GM13976 (cell line): Measurements from ENCODE around the gene TRIAP1.

Experiments
- DNase-seq: peaks from one replicate; pipeline ENCODE4 v3.0.0; 2012; ENCODE audit warnings: low spot score
- in situ Hi-C: fragments of 300-500 bp; cut with MboI; formaldehyde crosslinking; loops from one replicate; pipeline ENCODE4 v1.12.0; 2022; ENCODE audit warnings: low sequenced_read_pairs, mixed read lengths, inconsistent platforms; ENCODE audit not compliant: unreplicated experiment
- TF ChIP-seq, protein P1 (sequence below): IDR thresholded peaks from 2 replicates; pipeline ENCODE4 v1.5.1; 2012; ENCODE audit warnings: borderline replicate concordance, mild to moderate bottlenecking; ENCODE audit not compliant: insufficient read depth; ENCODE audit errors: extremely low read depth, missing control alignments, control extremely low read depth

The TRIAP1 gene

DNA sequence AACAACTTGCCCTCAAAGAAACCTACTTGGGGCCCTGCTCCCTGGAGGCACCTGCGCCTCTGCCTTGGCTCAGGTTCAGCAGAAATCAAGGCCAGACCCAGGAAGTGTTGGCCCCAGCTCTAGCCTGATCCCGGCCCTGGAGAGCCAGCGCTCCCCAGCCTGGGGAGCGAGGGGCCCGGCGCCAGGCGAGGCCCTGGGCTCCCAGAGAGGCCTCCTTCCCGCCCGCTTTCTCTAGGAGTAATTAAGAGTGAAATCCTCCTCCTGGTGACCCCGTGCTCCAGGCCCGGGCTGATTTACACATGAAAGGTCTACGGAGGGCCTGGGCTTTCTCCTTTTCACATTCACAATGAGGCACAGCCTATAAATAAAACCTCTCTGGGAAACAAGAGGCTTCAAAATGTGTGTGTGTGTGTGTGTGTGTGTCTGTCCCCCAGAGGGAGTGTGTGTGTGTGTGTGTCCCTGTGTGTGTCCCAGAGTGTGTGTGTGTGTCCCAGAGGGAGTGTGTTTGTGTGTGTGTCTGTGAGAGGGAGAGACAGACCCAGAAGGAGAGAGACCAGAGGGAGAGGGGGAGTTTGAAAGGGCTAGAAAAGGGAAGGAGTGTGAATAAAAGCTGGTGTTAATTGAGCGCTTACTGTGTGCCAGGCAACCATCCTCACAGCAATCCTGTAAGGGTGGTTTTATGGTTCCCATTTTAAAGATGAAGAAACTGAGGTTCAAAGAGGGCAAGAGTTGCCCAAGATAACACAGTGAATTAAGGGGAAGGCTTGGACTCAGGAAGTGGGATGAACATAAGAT is 32.1 kb downstream of the TRIAP1 start:
- in situ Hi-C loops, result no loop called here
- DNase-seq, result no peak

DNA sequence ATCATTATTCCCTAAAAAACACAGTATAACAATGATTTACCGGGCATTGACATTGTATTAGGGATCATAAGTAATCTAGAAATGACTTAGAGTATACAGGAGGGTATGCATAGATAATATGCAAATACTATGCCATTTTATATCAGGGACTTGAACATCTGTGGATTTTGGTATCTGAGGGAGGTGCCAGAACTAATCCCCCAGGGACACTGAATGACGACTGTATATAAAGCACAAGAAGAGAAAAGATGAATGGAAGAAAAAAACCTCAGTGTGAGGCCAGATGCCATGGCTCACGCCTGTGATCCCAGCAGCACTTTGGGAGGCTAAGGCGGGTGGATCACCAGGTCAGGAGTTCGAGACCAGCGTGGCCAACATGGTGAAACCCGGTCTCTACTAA is 33.8 kb downstream of the TRIAP1 start:
- no peak for DNase-seq
- TF ChIP-seq, protein P1, sequence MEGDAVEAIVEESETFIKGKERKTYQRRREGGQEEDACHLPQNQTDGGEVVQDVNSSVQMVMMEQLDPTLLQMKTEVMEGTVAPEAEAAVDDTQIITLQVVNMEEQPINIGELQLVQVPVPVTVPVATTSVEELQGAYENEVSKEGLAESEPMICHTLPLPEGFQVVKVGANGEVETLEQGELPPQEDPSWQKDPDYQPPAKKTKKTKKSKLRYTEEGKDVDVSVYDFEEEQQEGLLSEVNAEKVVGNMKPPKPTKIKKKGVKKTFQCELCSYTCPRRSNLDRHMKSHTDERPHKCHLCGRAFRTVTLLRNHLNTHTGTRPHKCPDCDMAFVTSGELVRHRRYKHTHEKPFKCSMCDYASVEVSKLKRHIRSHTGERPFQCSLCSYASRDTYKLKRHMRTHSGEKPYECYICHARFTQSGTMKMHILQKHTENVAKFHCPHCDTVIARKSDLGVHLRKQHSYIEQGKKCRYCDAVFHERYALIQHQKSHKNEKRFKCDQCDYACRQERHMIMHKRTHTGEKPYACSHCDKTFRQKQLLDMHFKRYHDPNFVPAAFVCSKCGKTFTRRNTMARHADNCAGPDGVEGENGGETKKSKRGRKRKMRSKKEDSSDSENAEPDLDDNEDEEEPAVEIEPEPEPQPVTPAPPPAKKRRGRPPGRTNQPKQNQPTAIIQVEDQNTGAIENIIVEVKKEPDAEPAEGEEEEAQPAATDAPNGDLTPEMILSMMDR, result no peak
- in situ Hi-C loops, result no loop called here

More for the DNA sequence above, 32.1 kb downstream of the TRIAP1 start:
- TF ChIP-seq, protein P1, result no peak

DNA sequence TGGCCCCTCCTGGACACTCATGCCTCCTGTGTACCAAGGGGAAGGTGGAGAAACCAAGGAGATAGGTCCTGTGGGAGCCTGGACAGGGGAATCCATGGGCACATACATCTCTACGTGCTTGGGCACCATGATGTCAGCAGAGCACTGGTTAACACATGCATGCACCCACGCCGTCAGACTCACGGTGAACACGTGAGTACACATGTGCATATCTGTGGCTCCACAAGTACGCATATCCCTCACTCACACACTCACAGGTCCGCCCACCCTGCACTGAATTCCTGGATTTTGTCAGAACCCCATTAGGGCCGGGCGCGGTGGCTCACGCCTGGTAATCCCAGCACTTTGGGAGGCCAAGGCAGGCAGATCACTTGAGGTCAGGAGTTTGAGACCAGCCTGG is 37.4 kb downstream of the TRIAP1 start:
- in situ Hi-C loops, result no loop called here
- DNase-seq, result no peak
- TF ChIP-seq, protein P1, result no peak

DNA sequence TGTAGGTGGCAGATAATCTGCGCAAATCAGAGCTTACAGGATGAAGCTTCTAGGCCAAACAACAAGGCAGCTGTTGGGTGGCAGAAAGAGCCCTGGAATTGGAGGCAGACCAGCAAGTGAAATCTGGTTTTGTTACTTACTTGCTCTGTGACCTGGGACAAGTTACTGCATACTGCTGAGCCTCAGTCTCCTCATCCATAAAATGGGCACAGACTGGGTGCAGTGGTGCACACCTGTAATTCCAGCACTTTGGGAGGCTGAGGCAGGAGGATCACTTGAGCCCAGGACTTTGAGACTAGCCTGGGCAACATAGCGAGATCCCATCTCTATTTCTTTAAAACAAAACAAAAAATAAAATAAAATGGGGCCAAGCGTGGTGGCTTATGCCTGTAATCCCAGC is 39.6 kb downstream of the TRIAP1 start:
- in situ Hi-C loops, result no loop called here
- TF ChIP-seq, protein P1, result no peak

DNA sequence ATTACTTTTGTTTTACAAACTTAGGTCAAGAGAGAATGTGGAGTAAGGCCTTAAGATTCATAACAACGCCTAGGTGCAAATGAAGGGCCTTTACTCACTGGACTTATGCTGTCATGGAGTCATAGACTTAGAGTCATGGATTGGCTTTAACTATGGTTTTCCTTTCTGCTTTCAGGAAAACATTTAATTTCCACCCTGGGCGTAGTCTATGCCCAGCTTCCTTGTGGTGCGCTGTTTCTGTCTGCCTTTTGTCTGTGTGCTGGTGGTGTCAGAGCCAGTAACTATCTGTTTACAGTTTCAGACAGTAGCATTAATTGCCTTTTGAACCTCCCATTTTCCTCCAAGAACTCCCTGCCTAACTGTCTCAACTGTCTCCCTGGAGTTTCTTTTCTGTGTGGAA is 40.1 kb downstream of the TRIAP1 start:
- in situ Hi-C loops, result no loop called here
- TF ChIP-seq, protein P1, result no peak
- no peak for DNase-seq

More for the DNA sequence above, 39.6 kb downstream of the TRIAP1 start:
- no peak for DNase-seq

DNA sequence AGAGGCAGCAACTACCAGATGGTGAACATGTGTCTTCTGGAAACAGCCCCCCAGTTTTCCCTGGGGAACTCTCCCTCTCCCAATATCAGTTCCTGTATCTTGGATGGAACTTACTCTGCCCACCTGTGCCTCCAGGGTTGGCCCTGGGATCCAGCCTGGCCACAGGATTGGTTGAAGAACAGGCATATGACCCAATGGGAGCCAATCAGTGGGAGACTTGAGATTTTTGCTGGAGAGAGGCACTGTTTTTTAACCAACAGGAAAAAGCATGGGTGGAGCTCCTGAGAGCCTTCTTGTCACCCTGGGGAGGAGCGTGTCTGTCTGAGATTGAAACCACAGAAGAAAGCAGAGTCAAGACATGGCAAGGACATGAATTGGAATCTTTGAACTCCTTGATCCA is 41.9 kb downstream of the TRIAP1 start:
- TF ChIP-seq, protein P1, result no peak
- in situ Hi-C loops, result no loop called here
- no peak for DNase-seq

DNA sequence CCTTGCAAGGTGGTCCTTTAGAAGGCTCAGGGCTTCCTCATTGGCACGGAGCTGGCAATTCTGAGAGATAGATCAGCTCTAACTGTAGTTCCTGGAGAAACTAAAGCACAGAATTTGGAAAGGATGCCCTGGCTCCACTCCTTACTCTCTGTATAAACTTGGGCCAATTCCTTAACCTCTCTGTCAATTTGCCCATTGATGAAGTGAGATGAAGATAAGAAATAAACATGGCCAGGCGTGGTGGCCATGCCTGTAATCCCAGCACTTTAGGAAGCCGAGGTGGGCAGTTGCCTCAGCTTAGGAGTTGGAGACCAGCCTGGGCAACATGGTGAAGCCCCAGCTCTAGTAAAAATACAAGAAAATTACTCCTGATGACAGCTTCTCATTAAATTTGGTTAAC is 42.3 kb downstream of the TRIAP1 start:
- DNase-seq, result no peak
- TF ChIP-seq, protein P1, result no peak
- in situ Hi-C loops, result no loop called here
